D721Med (cell line): ENCODE results near the gene ST6GALNAC2.

Source experiments
- DNase-seq: peaks from one replicate; pipeline ENCODE4 v3.0.0; 2011; ENCODE audit warnings: low spot score; ENCODE audit not compliant: insufficient read length
- FAIRE-seq: peaks from 2 replicates; lab custom pipeline; 2011; peaks lifted over from hg19 to GRCh38; lab: Jason Lieb, UNC
- CTCF ChIP-seq: IDR thresholded peaks from 2 replicates; pipeline ENCODE4 v1.5.1; 2012; ENCODE audit warnings: mild to moderate bottlenecking, control low read depth; ENCODE audit not compliant: insufficient read depth; ENCODE audit errors: missing control alignments

The ST6GALNAC2 gene

GRCh38 chr17:76585033-76585648, 519 bp downstream of the ST6GALNAC2 start:
- DNase-seq (no peak), FAIRE-seq (no peak)

GRCh38 chr17:76584427-76585032, 1.1 kb downstream of the ST6GALNAC2 start:
- FAIRE-seq, result no peak
- DNase-seq, result no peak
- TF ChIP-seq CTCF, result no peak

More at GRCh38 chr17:76585033-76585648, 519 bp downstream of the ST6GALNAC2 start:
- no peak for TF ChIP-seq CTCF

GRCh38 chr17:76582660-76583059, 3.0 kb downstream of the ST6GALNAC2 start:
- FAIRE-seq (no peak), DNase-seq (no peak)
- no peak for TF ChIP-seq CTCF

- no peak for TF ChIP-seq CTCF
- no peak for FAIRE-seq
- DNase-seq, result no peak
Measured at GRCh38 chr17:76581515-76581914, 4.1 kb downstream of the ST6GALNAC2 start.

GRCh38 chr17:76579281-76579680, 6.4 kb downstream of the ST6GALNAC2 start:
- DNase-seq, result no peak
- no peak for TF ChIP-seq CTCF
- FAIRE-seq, result no peak

- FAIRE-seq (no peak), DNase-seq (no peak)
- no peak for TF ChIP-seq CTCF
Measured at GRCh38 chr17:76578376-76578775, 7.3 kb downstream of the ST6GALNAC2 start.

- no peak for TF ChIP-seq CTCF
- DNase-seq (peak; percentile 79), FAIRE-seq (peak; percentile 75)
Measured at GRCh38 chr17:76577876-76578275, 7.8 kb downstream of the ST6GALNAC2 start.
